ENCODE data around the gene TDRD6.

DNA sequence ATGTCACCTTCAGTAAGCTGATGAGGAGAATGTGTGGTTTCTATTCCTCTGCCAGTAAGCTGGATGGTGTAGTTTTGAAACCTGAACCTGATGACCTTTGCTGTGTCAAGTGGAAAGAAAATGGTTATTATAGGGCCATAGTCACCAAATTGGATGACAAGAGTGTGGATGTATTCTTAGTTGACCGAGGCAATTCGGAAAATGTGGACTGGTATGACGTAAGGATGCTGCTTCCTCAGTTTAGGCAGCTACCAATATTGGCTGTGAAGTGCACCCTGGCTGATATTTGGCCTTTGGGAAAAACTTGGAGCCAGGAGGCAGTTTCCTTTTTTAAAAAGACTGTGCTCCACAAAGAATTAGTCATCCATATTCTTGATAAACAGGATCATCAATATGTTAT, 2.0 kb downstream of the TDRD6 start:
- no peak for TF ChIP-seq POLR2A (IDR thresholded peaks at IDR 0.05; ENCODE audit: low read length)
- no peak for TF ChIP-seq GATA1 (IDR thresholded peaks at IDR 0.05; ENCODE audit: low read depth, low read length)

Measured in erythroblast (primary cell).